ENCODE data around the gene CELF2. TPM values are rescaled to one million over a fixed set of nuclear protein-coding genes. Genes with fewer than 3 reads are reported as not detected.

Gene CELF2
- total RNA-seq, 1 donor from 2014 or later, result 77.6 TPM

- Mint-ChIP-seq H3K27me3 (ENCODE audit: low read depth) (no peaks in the 10 kb centered on the region), H3K27ac (ENCODE audit: unreplicated experiment) (no peak overlapping the region)
These were observed 40.3 kb upstream of the CELF2 start for GRCh38 chr10:10977226-10977956.

GRCh38 chr10:10977978-10978377, 39.7 kb upstream of the CELF2 start:
- H3K4me3 Mint-ChIP-seq, result no peak overlapping the region
- H3K27me3 Mint-ChIP-seq (ENCODE audit: low read depth), result no peaks in the 10 kb centered on the region
- no peaks in the 10 kb centered on the region for H3K4me1 Mint-ChIP-seq
- TF ChIP-seq CTCF (conservative IDR thresholded peaks at IDR 0.05), result no peak
- H3K9me3 Mint-ChIP-seq, result peaks cover 7% of the 10 kb centered on the region
- no peak for DNase-seq (ENCODE audit: low read depth, low spot score)
- H3K27ac Mint-ChIP-seq (ENCODE audit: unreplicated experiment), result no peak overlapping the region
- no peaks in the 10 kb centered on the region for H3K36me3 Mint-ChIP-seq (ENCODE audit: low read depth)

More at GRCh38 chr10:10977226-10977956, 40.3 kb upstream of the CELF2 start:
- Mint-ChIP-seq H3K36me3 (ENCODE audit: low read depth) (no peaks in the 10 kb centered on the region), H3K4me1 (no peaks in the 10 kb centered on the region), H3K4me3 (no peak overlapping the region), H3K9me3 (peaks cover 10% of the 10 kb centered on the region)
- no peak for TF ChIP-seq CTCF (conservative IDR thresholded peaks at IDR 0.05)
- DNase-seq (ENCODE audit: low read depth, low spot score), result no peak

- no peak for DNase-seq (ENCODE audit: low read depth, low spot score)
- Mint-ChIP-seq H3K4me1 (peaks cover 18% of the 10 kb centered on the region), H3K36me3 (ENCODE audit: low read depth) (no peaks in the 10 kb centered on the region), H3K27me3 (ENCODE audit: low read depth) (no peaks in the 10 kb centered on the region), H3K27ac (ENCODE audit: unreplicated experiment) (peak overlapping the region; percentile 85), H3K4me3 (peak overlapping the region; percentile 39), H3K9me3 (peaks cover 4% of the 10 kb centered on the region)
- no peak for TF ChIP-seq CTCF (conservative IDR thresholded peaks at IDR 0.05)
These were observed 32.3 kb upstream of the CELF2 start for GRCh38 chr10:10985361-10985760.

- Mint-ChIP-seq H3K27me3 (ENCODE audit: low read depth) (no peaks in the 10 kb centered on the region), H3K36me3 (ENCODE audit: low read depth) (no peaks in the 10 kb centered on the region)
These were observed 31.1 kb upstream of the CELF2 start for GRCh38 chr10:10986606-10987005.

GRCh38 chr10:10987111-10987510, 30.6 kb upstream of the CELF2 start:
- TF ChIP-seq CTCF (conservative IDR thresholded peaks at IDR 0.05), result no peak
- Mint-ChIP-seq H3K4me1 (peaks cover 28% of the 10 kb centered on the region), H3K27ac (ENCODE audit: unreplicated experiment) (no peak overlapping the region), H3K27me3 (ENCODE audit: low read depth) (no peaks in the 10 kb centered on the region), H3K9me3 (peaks cover 4% of the 10 kb centered on the region), H3K36me3 (ENCODE audit: low read depth) (no peaks in the 10 kb centered on the region), H3K4me3 (no peak overlapping the region)
- no peak for DNase-seq (ENCODE audit: low read depth, low spot score)

More at GRCh38 chr10:10986606-10987005, 31.1 kb upstream of the CELF2 start:
- TF ChIP-seq CTCF (conservative IDR thresholded peaks at IDR 0.05), result no peak
- DNase-seq (ENCODE audit: low read depth, low spot score), result no peak
- no peak overlapping the region for H3K27ac Mint-ChIP-seq (ENCODE audit: unreplicated experiment)
- no peak overlapping the region for H3K4me3 Mint-ChIP-seq
- peaks cover 28% of the 10 kb centered on the region for H3K4me1 Mint-ChIP-seq
- H3K9me3 Mint-ChIP-seq, result peaks cover 4% of the 10 kb centered on the region
